GM12878 (cell line): Measurements from ENCODE around the gene SIGLEC5. TPM values are rescaled to one million over a fixed set of nuclear protein-coding genes. Genes with fewer than 3 reads are reported as not detected.
A peak's percentile ranks its signal among the peaks of the same experiment; 100 is the strongest.

Source experiments
- ATAC-seq: fragments of 200-7000 bp; cut with Tn5 transposase; 3 replicates; pipeline ENCODE4 v1.9.1; 2020; ENCODE audit warnings: mild to moderate bottlenecking, moderate library complexity
- BruUV-seq: library from RNA; stranded (reverse); fragments of 400-500 nt; replicated peaks from 2 replicates; lab custom pipeline; 2021; lab: Mats Ljungman, UMichigan
- CTCF ChIA-PET: fragments of 300-600 bp; sonication (Branson Sonifier 250); formaldehyde crosslinking; extraction: SDS; loops from one replicate; lab custom pipeline; 2021; ENCODE audit warnings: inconsistent platforms; lab: Yijun Ruan, JAX
- POLR2A ChIA-PET: fragments of 350-600 bp; formaldehyde crosslinking; extraction: SDS; loops from one replicate; lab custom pipeline; 2021; ENCODE audit warnings: inconsistent platforms; lab: Charles Lee
- RAD21 ChIA-PET: fragments of 300-600 bp; sonication (Branson Sonifier 250); formaldehyde crosslinking; loops from one replicate; lab custom pipeline; 2023; ENCODE audit warnings: antibody characterized with exemption; ENCODE audit not compliant: unreplicated experiment; lab: Charles Lee
- SMC1A ChIA-PET: fragments of 300-600 bp; sonication (Branson Sonifier 250); formaldehyde crosslinking; loops from one replicate; lab custom pipeline; 2023; ENCODE audit not compliant: unreplicated experiment, uncharacterized antibody; lab: Charles Lee
- DNase-seq: peaks from one replicate; pipeline ENCODE4 v3.0.0-alpha.2; 2011; ENCODE audit warnings: low read depth, low spot score
- FAIRE-seq: peaks from 3 replicates; lab custom pipeline; 2011; peaks lifted over from hg19 to GRCh38; lab: Jason Lieb, UNC
- H2AFZ ChIP-seq: 2 replicates; pipeline ENCODE4 v1.6.0; 2011; ENCODE audit warnings: low read depth, low read length, control low read depth; ENCODE audit not compliant: control insufficient read depth
- H3K27ac ChIP-seq: 2 replicates; pipeline ENCODE4 v1.5.1; 2011; ENCODE audit warnings: control low read depth; ENCODE audit not compliant: control insufficient read depth, insufficient read depth
- H3K27me3 ChIP-seq, 2 experiments: replicated peaks in 1 of 2; 2 replicates each; pipeline versions ENCODE4 v1.6.0 to v1.6.1; 2011; ENCODE audit warnings: low read length in 1 of 2; ENCODE audit not compliant: control insufficient read depth in 2 of 2, insufficient read depth in 2 of 2
- H3K36me3 ChIP-seq, 2 experiments: 2 replicates each; pipeline ENCODE4 v1.5.1; 2011; ENCODE audit warnings: low read length in 1 of 2; ENCODE audit not compliant: control insufficient read depth in 2 of 2, insufficient read depth in 2 of 2
- H3K4me1 ChIP-seq: 2 replicates; pipeline ENCODE4 v1.6.1; 2011; ENCODE audit warnings: mild to moderate bottlenecking, low read length, moderate library complexity, mixed read lengths; ENCODE audit not compliant: control insufficient read depth, insufficient read depth
- H3K4me2 ChIP-seq: 2 replicates; pipeline ENCODE4 v1.6.0; 2011; ENCODE audit warnings: control low read depth; ENCODE audit not compliant: control insufficient read depth, insufficient read depth
- H3K4me3 ChIP-seq: fragments of 200-600 bp; sonication (generic); 2 replicates; pipeline ENCODE4 v1.5.1; 2016
- H3K79me2 ChIP-seq: 2 replicates; pipeline ENCODE4 v1.6.0; 2011; ENCODE audit warnings: low read length; ENCODE audit not compliant: control insufficient read depth, insufficient read depth
- H3K9ac ChIP-seq: 2 replicates; pipeline ENCODE4 v1.8.0; 2011; ENCODE audit warnings: low read length, control low read depth, mixed read lengths; ENCODE audit not compliant: control insufficient read depth, insufficient read depth
- H3K9me3 ChIP-seq: replicated peaks from 3 replicates; pipeline ENCODE4 v1.5.1; 2011; ENCODE audit warnings: mild to moderate bottlenecking, low read length; ENCODE audit not compliant: control insufficient read depth, insufficient read depth
- H4K20me1 ChIP-seq: 2 replicates; pipeline ENCODE4 v1.6.0; 2011; ENCODE audit not compliant: control insufficient read depth, insufficient read depth
- BHLHE40 ChIP-seq, 2 experiments: fragments of 450-650 bp in 1 of 2; IDR thresholded peaks; 2 replicates each; pipeline ENCODE4 v1.6.1; 2011 to 2017; ENCODE audit warnings: low read depth in 2 of 2, borderline replicate concordance in 1 of 2, improper control_type of control experiment in 1 of 2, low read length in 1 of 2, mild to moderate bottlenecking in 1 of 2
- CREB1 ChIP-seq: IDR thresholded peaks from 2 replicates; pipeline ENCODE4 v1.6.1; 2012; ENCODE audit warnings: low read depth, mild to moderate bottlenecking, inconsistent platforms
- CREM ChIP-seq: IDR thresholded peaks from 2 replicates; pipeline ENCODE4 v1.6.1; 2014; ENCODE audit warnings: antibody characterized with exemption, low read depth
- DPF2 ChIP-seq: fragments of 450-650 bp; IDR thresholded peaks from 2 replicates; pipeline ENCODE4 v1.6.1; 2017; ENCODE audit warnings: mild to moderate bottlenecking
- FOS ChIP-seq: IDR thresholded peaks from 3 replicates; pipeline ENCODE4 v1.6.1; 2011; ENCODE audit warnings: borderline replicate concordance; ENCODE audit not compliant: insufficient read length; ENCODE audit errors: extremely low read depth
- FOXM1 ChIP-seq: IDR thresholded peaks from 2 replicates; pipeline ENCODE4 v1.6.1; 2012; ENCODE audit warnings: low read depth, mild to moderate bottlenecking, inconsistent platforms, low read length, moderate library complexity
- JUNB ChIP-seq: IDR thresholded peaks from 2 replicates; pipeline ENCODE4 v1.6.1; 2016; ENCODE audit warnings: antibody characterized with exemption, mild to moderate bottlenecking
- MEF2B ChIP-seq: fragments of 450-650 bp; IDR thresholded peaks from 2 replicates; pipeline ENCODE4 v1.6.1; 2018; ENCODE audit warnings: mild to moderate bottlenecking, moderate library complexity; ENCODE audit not compliant: partially characterized antibody, poor library complexity, severe bottlenecking
- MXI1 ChIP-seq: fragments of 150-350 bp; IDR thresholded peaks from 2 replicates; pipeline ENCODE4 v1.6.1; 2011; ENCODE audit warnings: low read depth, mild to moderate bottlenecking, inconsistent platforms, low read length, improper control_type of control experiment
- NR2C1 ChIP-seq: fragments of 450-650 bp; IDR thresholded peaks from 2 replicates; pipeline ENCODE4 v1.6.1; 2017; ENCODE audit warnings: antibody characterized with exemption, mild to moderate bottlenecking, moderate library complexity
- NR2C2 ChIP-seq: IDR thresholded peaks from 2 replicates; pipeline ENCODE4 v1.6.1; 2011; ENCODE audit warnings: borderline replicate concordance, low read depth; ENCODE audit not compliant: control insufficient read depth, insufficient read length
- PAX5 ChIP-seq: IDR thresholded peaks from 2 replicates; pipeline ENCODE4 v1.6.1; 2011; ENCODE audit warnings: low read depth, low read length, borderline replicate concordance
- RAD51 ChIP-seq: fragments of 450-650 bp; IDR thresholded peaks from 2 replicates; pipeline ENCODE4 v1.6.1; 2016; ENCODE audit warnings: moderate library complexity, mild to moderate bottlenecking, inconsistent platforms
- SMC3 ChIP-seq: IDR thresholded peaks from 2 replicates; pipeline ENCODE4 v1.6.1; 2011; ENCODE audit warnings: low read length, improper control_type of control experiment, borderline replicate concordance
- SPI1 ChIP-seq: IDR thresholded peaks from 2 replicates; pipeline ENCODE4 v1.6.1; 2011; ENCODE audit warnings: low read depth, mild to moderate bottlenecking, low read length, moderate library complexity, borderline replicate concordance; ENCODE audit not compliant: insufficient read depth
- SREBF2 ChIP-seq: IDR thresholded peaks from 2 replicates; pipeline ENCODE4 v1.6.1; 2012; ENCODE audit warnings: mild to moderate bottlenecking, low read length
- SUPT20H ChIP-seq: IDR thresholded peaks from 2 replicates; pipeline ENCODE4 v1.6.1; 2011; ENCODE audit warnings: low read depth, mild to moderate bottlenecking, low read length, moderate library complexity, borderline replicate concordance; ENCODE audit not compliant: control insufficient read depth
- TCF7 ChIP-seq: IDR thresholded peaks from 2 replicates; pipeline ENCODE4 v1.6.1; 2014; ENCODE audit warnings: antibody characterized with exemption, borderline replicate concordance
- whole genome bisulfite sequencing: methylation state at CpG from one replicate; pipeline ENCODE4 v1.1.6; 2016; ENCODE audit warnings: low lambda C conversion rate; ENCODE audit not compliant: insufficient replicate concordance, insufficient coverage; ENCODE audit errors: missing lambda C conversion rate; 5-methylcytosine and 5-hydroxymethylcytosine counted together
- in situ Hi-C: fragments of 300-500 bp; cut with MboI; formaldehyde crosslinking; loops from 9 replicates; pipeline ENCODE4 v1.14.3; 2018; ENCODE audit warnings: mixed read lengths
- intact Hi-C: fragments of 100-400 bp; cut with micrococcal nuclease; formaldehyde crosslinking; loops from one replicate; pipeline ENCODE4 v1.14.2; 2022; ENCODE audit not compliant: unreplicated experiment
- polyA plus RNA-seq, 11 experiments: library from polyadenylated mRNA; depleted of rRNA in 4 of 11; unstranded in 6 of 11; stranded (reverse) in 5 of 11; fragments of >200 nt; fragmentation: Nextera tagmentation in 4 of 11; fragmentation: Illumina TruSeq in 1 of 11; extraction: Ambion mirVana in 4 of 11; extraction: Trizol in 1 of 11; gene quantifications; 1 replicate in 1 of 11; 2 replicates in 10 of 11; pipeline versions ENCODE4 v1.2.1 to v1.2.3, GENCODE V29; 2011 to 2016; ENCODE audit warnings: inconsistent platforms in 2 of 11, missing spikeins in 2 of 11, low read depth in 1 of 11
- total RNA-seq, 4 experiments: library from RNA; depleted of rRNA in 3 of 4; stranded (reverse); fragments of >200 nt in 3 of 4; fragmentation: Illumina TruSeq in 1 of 4; extraction: Trizol in 1 of 4; gene quantifications; 2 replicates each; pipeline versions ENCODE4 v1.2.1 to v1.2.3, GENCODE V29; 2013 to 2021
- TF ChIP-seq, protein P1 (sequence below): fragments of 450-650 bp; IDR thresholded peaks from 2 replicates; pipeline ENCODE4 v1.6.1; 2017; ENCODE audit warnings: low read depth, mild to moderate bottlenecking, moderate library complexity
- TF ChIP-seq, protein P2 (sequence below): fragments of 450-650 bp; IDR thresholded peaks from 2 replicates; pipeline ENCODE4 v1.6.1; 2017; ENCODE audit warnings: borderline replicate concordance
- TF ChIP-seq, protein P3 (sequence below): IDR thresholded peaks from 2 replicates; pipeline ENCODE4 v1.6.1; 2011; ENCODE audit warnings: mild to moderate bottlenecking, low read depth, low read length, moderate library complexity; ENCODE audit not compliant: insufficient replicate concordance

Gene SIGLEC5
- total and polyA plus RNA-seq, 10 of the 15 experiments (the other 5 are each of a cell fraction or from before 2014, with no cell fraction given): 0.05 to 2.5 (median 1.4) TPM; not detected in 1

- Histone ChIP-seq H3K79me2 (no peaks in the 10 kb centered on the region), H3K9ac (no peak overlapping the region), H4K20me1 (no peaks in the 10 kb centered on the region), H3K9me3 (no peaks in the 10 kb centered on the region), H3K4me3 (no peak overlapping the region), H3K27ac (no peak overlapping the region; the same call in 1 of the 2 replicates), H3K36me3 (no peaks in the 10 kb centered on the region), H3K4me2 (0 out of 2 replicates have a peak overlapping the region, but pooled peaks have one; percentile 3), H3K4me1 (peaks cover 13% of the 10 kb centered on the region; the same call in 1 of the 2 replicates), H2AFZ (no peak overlapping the region), H3K27me3 (no peaks in the 10 kb centered on the region)
- in situ Hi-C loops: no loop called here
- ChIA-PET POLR2A (no interaction called here), CTCF (interaction anchor here (0.8 to 1.9 kb wide), 5 partner anchors 15 to 148 kb away, joined by 3 to 8 read pairs (median 3); no protein-coding TSS in a partner anchor), RAD21 (interaction anchor here (0.7 to 1.1 kb wide), 2 partner anchors 13 to 265 kb away, joined by 3 to 4 read pairs; no protein-coding TSS in a partner anchor), SMC1A (interaction anchor here (1.2 to 3.5 kb wide), 4 partner anchors 13 to 50 kb away, joined by 3 to 19 read pairs (median 4); partner anchors contain the start of gene ZNF175)
- WGBS: 7% methylated on average over 2 of the region's 2 CpGs
- BruUV-seq: no TSS peak
- intact Hi-C loops: no loop called here
- DNase-seq (peak; percentile 56), ATAC-seq (peak; percentile 94), FAIRE-seq (peak; percentile 84)
- TF ChIP-seq TCF7: no peak
- TF ChIP-seq NR2C1: no peak
- TF ChIP-seq CREM: peak; percentile 76; the same call in 1 of the 2 replicates
- TF ChIP-seq PAX5: peak; percentile 68
- TF ChIP-seq MEF2B: no peak
- peak; percentile 96 for TF ChIP-seq SPI1
- TF ChIP-seq SMC3: no peak
- no peak for TF ChIP-seq SUPT20H
- TF ChIP-seq, protein P1, sequence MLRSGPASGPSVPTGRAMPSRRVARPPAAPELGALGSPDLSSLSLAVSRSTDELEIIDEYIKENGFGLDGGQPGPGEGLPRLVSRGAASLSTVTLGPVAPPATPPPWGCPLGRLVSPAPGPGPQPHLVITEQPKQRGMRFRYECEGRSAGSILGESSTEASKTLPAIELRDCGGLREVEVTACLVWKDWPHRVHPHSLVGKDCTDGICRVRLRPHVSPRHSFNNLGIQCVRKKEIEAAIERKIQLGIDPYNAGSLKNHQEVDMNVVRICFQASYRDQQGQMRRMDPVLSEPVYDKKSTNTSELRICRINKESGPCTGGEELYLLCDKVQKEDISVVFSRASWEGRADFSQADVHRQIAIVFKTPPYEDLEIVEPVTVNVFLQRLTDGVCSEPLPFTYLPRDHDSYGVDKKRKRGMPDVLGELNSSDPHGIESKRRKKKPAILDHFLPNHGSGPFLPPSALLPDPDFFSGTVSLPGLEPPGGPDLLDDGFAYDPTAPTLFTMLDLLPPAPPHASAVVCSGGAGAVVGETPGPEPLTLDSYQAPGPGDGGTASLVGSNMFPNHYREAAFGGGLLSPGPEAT: peak; percentile 37; the same call in 1 of the 2 replicates
- peak; percentile 27 for TF ChIP-seq JUNB
- peak; percentile 88 for TF ChIP-seq DPF2
- TF ChIP-seq RAD51: no peak
- 0 out of 2 replicates have a peak, but pooled peaks have one; percentile 32 for TF ChIP-seq CREB1
- TF ChIP-seq MXI1: no peak
- TF ChIP-seq, protein P2, sequence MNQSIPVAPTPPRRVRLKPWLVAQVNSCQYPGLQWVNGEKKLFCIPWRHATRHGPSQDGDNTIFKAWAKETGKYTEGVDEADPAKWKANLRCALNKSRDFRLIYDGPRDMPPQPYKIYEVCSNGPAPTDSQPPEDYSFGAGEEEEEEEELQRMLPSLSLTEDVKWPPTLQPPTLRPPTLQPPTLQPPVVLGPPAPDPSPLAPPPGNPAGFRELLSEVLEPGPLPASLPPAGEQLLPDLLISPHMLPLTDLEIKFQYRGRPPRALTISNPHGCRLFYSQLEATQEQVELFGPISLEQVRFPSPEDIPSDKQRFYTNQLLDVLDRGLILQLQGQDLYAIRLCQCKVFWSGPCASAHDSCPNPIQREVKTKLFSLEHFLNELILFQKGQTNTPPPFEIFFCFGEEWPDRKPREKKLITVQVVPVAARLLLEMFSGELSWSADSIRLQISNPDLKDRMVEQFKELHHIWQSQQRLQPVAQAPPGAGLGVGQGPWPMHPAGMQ: peak; percentile 24; the same call in 1 of the 2 replicates
- TF ChIP-seq, protein P3, sequence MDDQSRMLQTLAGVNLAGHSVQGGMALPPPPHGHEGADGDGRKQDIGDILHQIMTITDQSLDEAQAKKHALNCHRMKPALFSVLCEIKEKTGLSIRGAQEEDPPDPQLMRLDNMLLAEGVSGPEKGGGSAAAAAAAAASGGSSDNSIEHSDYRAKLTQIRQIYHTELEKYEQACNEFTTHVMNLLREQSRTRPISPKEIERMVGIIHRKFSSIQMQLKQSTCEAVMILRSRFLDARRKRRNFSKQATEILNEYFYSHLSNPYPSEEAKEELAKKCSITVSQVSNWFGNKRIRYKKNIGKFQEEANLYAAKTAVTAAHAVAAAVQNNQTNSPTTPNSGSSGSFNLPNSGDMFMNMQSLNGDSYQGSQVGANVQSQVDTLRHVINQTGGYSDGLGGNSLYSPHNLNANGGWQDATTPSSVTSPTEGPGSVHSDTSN: no peak
- no peak for TF ChIP-seq FOS
- TF ChIP-seq BHLHE40 (IDR thresholded peaks at IDR 0.05; ENCODE audit: borderline replicate concordance in 1 of 2, low read depth in 2 of 2, low read length in 1 of 2): peak in 1 of 2 experiments; percentile 54; a peak in 1 of 4 replicates
- TF ChIP-seq FOXM1: peak; percentile 61; the same call in 1 of the 2 replicates
- no peak for TF ChIP-seq NR2C2
- no peak for TF ChIP-seq SREBF2
These were observed 9.0 kb downstream of the SIGLEC5 start for GRCh38 chr19:51621178-51621577.
